ENCODE measurements around the gene ITM2A.

DNA sequence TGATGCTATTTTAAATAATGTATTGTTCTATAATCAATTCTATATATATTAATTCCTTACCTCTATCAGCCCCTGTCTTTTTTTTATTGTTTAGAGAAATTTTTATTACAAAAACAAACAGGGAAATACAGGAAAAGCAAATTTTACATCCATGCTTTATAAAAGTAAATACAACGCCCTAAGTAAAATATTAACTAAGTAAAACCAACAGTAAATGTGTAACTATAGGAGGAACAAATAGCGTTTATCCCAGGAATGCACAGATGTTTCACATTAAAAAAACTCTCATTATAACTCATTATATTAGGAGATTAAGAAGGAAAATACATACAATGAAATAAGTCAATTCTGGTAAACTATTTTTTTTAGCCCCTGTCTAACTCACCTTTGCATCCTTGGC, 8.2 kb upstream of the ITM2A start:
- no peak for TF ChIP-seq POLR2A (IDR thresholded peaks at IDR 0.05)
- TF ChIP-seq, protein P1, sequence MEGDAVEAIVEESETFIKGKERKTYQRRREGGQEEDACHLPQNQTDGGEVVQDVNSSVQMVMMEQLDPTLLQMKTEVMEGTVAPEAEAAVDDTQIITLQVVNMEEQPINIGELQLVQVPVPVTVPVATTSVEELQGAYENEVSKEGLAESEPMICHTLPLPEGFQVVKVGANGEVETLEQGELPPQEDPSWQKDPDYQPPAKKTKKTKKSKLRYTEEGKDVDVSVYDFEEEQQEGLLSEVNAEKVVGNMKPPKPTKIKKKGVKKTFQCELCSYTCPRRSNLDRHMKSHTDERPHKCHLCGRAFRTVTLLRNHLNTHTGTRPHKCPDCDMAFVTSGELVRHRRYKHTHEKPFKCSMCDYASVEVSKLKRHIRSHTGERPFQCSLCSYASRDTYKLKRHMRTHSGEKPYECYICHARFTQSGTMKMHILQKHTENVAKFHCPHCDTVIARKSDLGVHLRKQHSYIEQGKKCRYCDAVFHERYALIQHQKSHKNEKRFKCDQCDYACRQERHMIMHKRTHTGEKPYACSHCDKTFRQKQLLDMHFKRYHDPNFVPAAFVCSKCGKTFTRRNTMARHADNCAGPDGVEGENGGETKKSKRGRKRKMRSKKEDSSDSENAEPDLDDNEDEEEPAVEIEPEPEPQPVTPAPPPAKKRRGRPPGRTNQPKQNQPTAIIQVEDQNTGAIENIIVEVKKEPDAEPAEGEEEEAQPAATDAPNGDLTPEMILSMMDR (IDR thresholded peaks at IDR 0.05), result no peak

All from body of pancreas (tissue), 4 donors.